ENCODE results near the gene CD74.
A peak's percentile ranks its signal among the peaks of the same experiment; 100 is the strongest.

Gene CD74

GRCh38 chr5:150409638-150410523, 2.8 kb downstream of the CD74 start:
- peak; percentile 62 for DNase-seq

GRCh38 chr5:150408231-150408943, 4.3 kb downstream of the CD74 start:
- no peak for DNase-seq

GRCh38 chr5:150407096-150407720, 5.5 kb downstream of the CD74 start:
- DNase-seq: no peak

- no peak for DNase-seq
Observed at GRCh38 chr5:150406723-150407095, 6.0 kb downstream of the CD74 start.

GRCh38 chr5:150406103-150406722, 6.5 kb downstream of the CD74 start:
- no peak for DNase-seq

- DNase-seq: no peak
Observed at GRCh38 chr5:150404941-150405816, 7.5 kb downstream of the CD74 start.

- DNase-seq: no peak
Observed at GRCh38 chr5:150404535-150404934, 8.2 kb downstream of the CD74 start.

GRCh38 chr5:150404121-150404520, 8.6 kb downstream of the CD74 start:
- DNase-seq: no peak

GRCh38 chr5:150402901-150403342, 9.8 kb downstream of the CD74 start:
- DNase-seq: no peak

GRCh38 chr5:150402229-150402773, 10.4 kb downstream of the CD74 start:
- DNase-seq: no peak

- DNase-seq: no peak
Observed at GRCh38 chr5:150401376-150402228, 11.1 kb downstream of the CD74 start.

GRCh38 chr5:150401076-150401375, 11.7 kb downstream of the CD74 start:
- DNase-seq: no peak

GRCh38 chr5:150400316-150401075, 12.2 kb downstream of the CD74 start:
- no peak for DNase-seq

GRCh38 chr5:150399524-150400211, 13.0 kb downstream of the CD74 start:
- DNase-seq: no peak

- no peak for DNase-seq
Observed at GRCh38 chr5:150398722-150399523, 13.8 kb downstream of the CD74 start.

- DNase-seq: no peak
Observed at GRCh38 chr5:150397782-150398721, 14.7 kb downstream of the CD74 start.

- DNase-seq: no peak
Observed at GRCh38 chr5:150397146-150397781, 15.4 kb downstream of the CD74 start.
